Sigmoid colon (tissue), 4 donors: ENCODE measurements around the gene PCBD1.

Experiments
- CTCF ChIP-seq, 4 experiments: fragments of 450-650 bp in 3 of 4; fragments of 200-600 bp in 1 of 4; IDR thresholded peaks; one replicate each; pipeline ENCODE4 v1.5.1; 2016 to 2019; ENCODE audit warnings: antibody characterized with exemption in 4 of 4, mild to moderate bottlenecking in 3 of 4, moderate library complexity in 2 of 4
- EP300 ChIP-seq, 4 donors: sonication (generic); formaldehyde crosslinking; IDR thresholded peaks; one replicate each; pipeline ENCODE4 v1.6.1; 2017; ENCODE audit warnings: antibody characterized with exemption in 4 of 4
- POLR2A ChIP-seq, 2 donors: fragments of 450-650 bp; IDR thresholded peaks; one replicate each; pipeline ENCODE4 v1.6.1; 2016; ENCODE audit warnings: antibody characterized with exemption in 2 of 2, mild to moderate bottlenecking in 2 of 2, moderate library complexity in 2 of 2
- POLR2AphosphoS5 ChIP-seq, 4 donors: sonication (generic); formaldehyde crosslinking; IDR thresholded peaks; one replicate each; pipeline ENCODE4 v1.6.1; 2017; ENCODE audit warnings: antibody characterized with exemption in 4 of 4

- TF ChIP-seq CTCF (IDR thresholded peaks at IDR 0.05) (no peak), POLR2A (IDR thresholded peaks at IDR 0.05) (no peak), EP300 (IDR thresholded peaks at IDR 0.05) (no peak), POLR2AphosphoS5 (IDR thresholded peaks at IDR 0.05) (no peak)
These were observed 26.0 kb upstream of the PCBD1 start for GRCh38 chr10:70914316-70914864.
